Kidney epithelial cell (primary cell): ENCODE measurements around the gene KIF1B. TPM values are rescaled to one million over a fixed set of nuclear protein-coding genes. Genes with fewer than 3 reads are reported as not detected.

Experiments used
- DNase-seq: peaks from one replicate; pipeline ENCODE4 v3.0.0-alpha.2; 2010; ENCODE audit warnings: low read depth
- H3K27me3 ChIP-seq: 2 replicates; pipeline ENCODE4 v1.6.0; 2011; ENCODE audit warnings: low read length; ENCODE audit not compliant: control insufficient read depth, insufficient read depth
- H3K36me3 ChIP-seq: 2 replicates; pipeline ENCODE4 v1.5.1; 2011; ENCODE audit warnings: low read length; ENCODE audit not compliant: control insufficient read depth, insufficient read depth
- H3K4me3 ChIP-seq: 2 replicates; pipeline ENCODE4 v1.5.1; 2011; ENCODE audit warnings: low read depth, mild to moderate bottlenecking, control low read depth, low read length
- total RNA-seq: library from RNA; depleted of rRNA; stranded (reverse); fragments of >200 nt; gene quantifications from 2 replicates; pipeline ENCODE4 v1.2.3, GENCODE V29; 2015
- TF ChIP-seq, protein P1 (sequence below): IDR thresholded peaks from 2 replicates; pipeline ENCODE4 v1.5.1; 2011; ENCODE audit warnings: mild to moderate bottlenecking, moderate library complexity, low read length, control low read depth, inconsistent platforms; ENCODE audit not compliant: insufficient read depth, poor library complexity, severe bottlenecking

KIF1B gene
- total RNA-seq, 1 donor from 2014 or later, result 33.9 TPM

DNA sequence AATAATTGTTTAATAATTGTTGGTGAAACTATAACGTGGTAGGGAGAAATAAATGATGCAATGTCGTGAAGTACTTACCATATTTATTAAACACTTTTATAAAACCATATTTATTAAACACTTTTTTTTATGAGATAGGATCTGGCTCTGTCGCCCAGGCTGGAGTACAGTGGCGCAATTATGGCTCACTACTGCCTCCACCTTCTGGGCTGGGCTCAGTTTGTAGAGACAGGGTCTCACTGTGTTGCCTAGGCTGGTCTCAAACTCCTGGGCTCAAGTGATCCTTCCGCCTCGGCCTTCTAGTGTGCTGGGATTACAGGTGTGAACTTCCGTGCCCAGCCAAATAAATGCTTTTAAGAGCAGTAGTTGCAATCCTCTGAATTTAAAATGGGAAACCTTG, 112.5 kb downstream of the KIF1B start:
- no peak for DNase-seq
- no peaks in the 10 kb centered on the region for H3K36me3 ChIP-seq
- TF ChIP-seq, protein P1, sequence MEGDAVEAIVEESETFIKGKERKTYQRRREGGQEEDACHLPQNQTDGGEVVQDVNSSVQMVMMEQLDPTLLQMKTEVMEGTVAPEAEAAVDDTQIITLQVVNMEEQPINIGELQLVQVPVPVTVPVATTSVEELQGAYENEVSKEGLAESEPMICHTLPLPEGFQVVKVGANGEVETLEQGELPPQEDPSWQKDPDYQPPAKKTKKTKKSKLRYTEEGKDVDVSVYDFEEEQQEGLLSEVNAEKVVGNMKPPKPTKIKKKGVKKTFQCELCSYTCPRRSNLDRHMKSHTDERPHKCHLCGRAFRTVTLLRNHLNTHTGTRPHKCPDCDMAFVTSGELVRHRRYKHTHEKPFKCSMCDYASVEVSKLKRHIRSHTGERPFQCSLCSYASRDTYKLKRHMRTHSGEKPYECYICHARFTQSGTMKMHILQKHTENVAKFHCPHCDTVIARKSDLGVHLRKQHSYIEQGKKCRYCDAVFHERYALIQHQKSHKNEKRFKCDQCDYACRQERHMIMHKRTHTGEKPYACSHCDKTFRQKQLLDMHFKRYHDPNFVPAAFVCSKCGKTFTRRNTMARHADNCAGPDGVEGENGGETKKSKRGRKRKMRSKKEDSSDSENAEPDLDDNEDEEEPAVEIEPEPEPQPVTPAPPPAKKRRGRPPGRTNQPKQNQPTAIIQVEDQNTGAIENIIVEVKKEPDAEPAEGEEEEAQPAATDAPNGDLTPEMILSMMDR, result no peak
- H3K4me3 ChIP-seq, result no peak overlapping the region
- no peaks in the 10 kb centered on the region for H3K27me3 ChIP-seq

DNA sequence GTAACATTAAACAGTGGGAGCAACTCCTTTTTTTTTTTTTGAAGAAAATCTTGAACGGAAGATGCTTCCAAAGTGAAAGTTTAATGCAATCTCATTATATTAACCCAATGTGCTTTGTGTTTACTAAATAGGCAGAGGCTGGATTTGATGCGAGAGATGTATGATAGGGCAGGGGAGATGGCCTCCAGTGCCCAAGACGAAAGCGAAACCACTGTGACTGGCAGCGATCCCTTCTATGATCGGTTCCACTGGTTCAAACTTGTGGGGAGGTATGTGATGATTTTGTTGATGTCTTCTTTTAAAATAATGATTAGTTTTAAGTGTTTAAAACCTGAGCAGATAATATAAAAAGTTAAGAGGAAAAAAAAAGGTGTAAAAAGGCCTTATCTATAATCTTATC, 114.3 kb downstream of the KIF1B start:
- TF ChIP-seq, protein P1, result no peak
- Histone ChIP-seq H3K27me3 (no peaks in the 10 kb centered on the region), H3K36me3 (no peaks in the 10 kb centered on the region), H3K4me3 (no peak overlapping the region)
- no peak for DNase-seq

GRCh38 chr1:10325521-10325920, 115.2 kb downstream of the KIF1B start:
- TF ChIP-seq, protein P1, result no peak
- H3K27me3 ChIP-seq, result no peaks in the 10 kb centered on the region
- DNase-seq, result no peak
- no peaks in the 10 kb centered on the region for H3K36me3 ChIP-seq
- H3K4me3 ChIP-seq, result no peak overlapping the region

DNA sequence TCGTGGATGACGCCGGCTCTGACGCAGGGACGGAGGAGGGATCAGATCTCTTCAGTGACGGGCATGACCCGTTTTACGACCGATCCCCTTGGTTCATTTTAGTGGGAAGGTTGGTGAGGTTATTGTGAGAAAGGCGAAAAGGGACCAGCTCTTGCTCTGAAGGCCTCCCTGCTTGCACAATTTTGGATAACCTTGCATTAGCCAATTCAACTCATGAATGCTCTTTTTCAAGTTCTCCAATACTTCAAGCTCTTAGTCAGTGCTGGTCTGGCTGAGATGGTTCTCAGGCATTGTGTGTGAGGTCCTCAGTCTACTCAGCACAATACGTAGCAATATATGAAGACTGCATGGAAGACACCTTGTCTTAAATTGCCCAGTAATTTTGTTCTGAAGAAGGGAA, 115.9 kb downstream of the KIF1B start:
- Histone ChIP-seq H3K4me3 (no peak overlapping the region), H3K27me3 (no peaks in the 10 kb centered on the region), H3K36me3 (no peaks in the 10 kb centered on the region)
- no peak for DNase-seq
- TF ChIP-seq, protein P1, result no peak

DNA sequence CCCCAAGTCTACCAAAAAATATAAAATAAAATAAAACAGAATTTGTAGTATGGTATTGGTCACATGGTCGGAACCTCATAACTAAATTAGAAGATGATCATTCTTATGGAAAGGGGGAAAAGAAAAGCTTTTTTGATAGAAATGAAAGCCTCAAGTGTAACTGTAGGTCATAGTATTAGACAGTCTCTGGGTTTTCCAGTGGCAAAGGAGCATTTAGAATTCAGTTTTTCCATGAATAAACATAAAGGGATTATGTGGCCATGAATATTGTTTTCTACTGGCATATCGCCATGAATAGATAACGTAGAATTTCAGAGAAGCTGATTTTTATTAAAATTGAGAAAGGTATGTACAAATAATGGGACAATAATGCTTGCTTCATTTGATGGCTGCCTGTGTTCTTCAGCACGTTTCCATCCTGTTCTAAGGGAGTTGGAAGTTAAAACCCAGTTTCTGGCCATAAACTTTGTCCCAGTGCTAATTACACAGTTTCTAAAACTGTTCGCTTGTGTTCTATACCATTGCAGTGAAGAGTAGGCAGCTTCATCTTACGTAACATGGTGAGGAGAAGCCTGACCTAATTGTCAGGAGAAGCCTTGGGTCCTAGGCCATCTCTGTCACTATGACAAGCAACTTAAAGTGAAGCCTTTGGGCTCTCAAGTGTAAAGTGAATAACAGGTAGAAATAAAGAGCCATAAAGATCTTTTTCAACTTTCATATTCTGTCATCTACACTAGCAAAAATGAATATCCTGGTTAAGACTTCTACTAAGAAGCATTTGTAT, 118.0 kb downstream of the KIF1B start:
- TF ChIP-seq, protein P1, result no peak
- H3K4me3 ChIP-seq, result no peak overlapping the region
- H3K27me3 ChIP-seq, result no peaks in the 10 kb centered on the region
- DNase-seq, result no peak
- no peaks in the 10 kb centered on the region for H3K36me3 ChIP-seq

- no peaks in the 10 kb centered on the region for H3K36me3 ChIP-seq
- no peaks in the 10 kb centered on the region for H3K27me3 ChIP-seq
- H3K4me3 ChIP-seq, result no peak overlapping the region
- DNase-seq, result no peak
- TF ChIP-seq, protein P1, result no peak
Measured at GRCh38 chr1:10337436-10337835, 127.1 kb downstream of the KIF1B start.
